GM19372 (cell line): Measurements from ENCODE around the gene KDELR3.

Experiments used
- ATAC-seq: cut with Tn5 transposase; IDR thresholded peaks from one replicate; pipeline ENCODE4 v1.9.1; 2021; ENCODE audit warnings: mild to moderate bottlenecking, low read depth, moderate library complexity; ENCODE audit not compliant: unreplicated experiment

Gene KDELR3

GRCh38 chr22:38506118-38506962 lies 38.4 kb downstream of the KDELR3 start, which contains the start of gene DDX17:
Gene DDX17 (minus strand): TSS chr22:38506311.
- ATAC-seq, result peak; percentile 91

GRCh38 chr22:38510416-38510970 lies 42.6 kb downstream of the KDELR3 start:
- ATAC-seq, result no peak

- no peak for ATAC-seq
These were observed 45.2 kb downstream of the KDELR3 start for GRCh38 chr22:38513063-38513462.

- ATAC-seq, result no peak
These were observed 50.7 kb downstream of the KDELR3 start for GRCh38 chr22:38518620-38519019.

- no peak for ATAC-seq
These were observed 51.8 kb downstream of the KDELR3 start for GRCh38 chr22:38519453-38520250.

- no peak for ATAC-seq
These were observed 55.1 kb downstream of the KDELR3 start for GRCh38 chr22:38523029-38523428.

- ATAC-seq, result no peak
These were observed 55.6 kb downstream of the KDELR3 start for GRCh38 chr22:38523479-38523878.

- no peak for ATAC-seq
These were observed 56.5 kb downstream of the KDELR3 start for GRCh38 chr22:38524429-38524828.

- no peak for ATAC-seq
These were observed 63.5 kb downstream of the KDELR3 start for GRCh38 chr22:38531251-38531938.
